Measurements from ENCODE around the gene CFH. TPM values are rescaled to one million over a fixed set of nuclear protein-coding genes. Genes with fewer than 3 reads are reported as not detected.

CFH gene
- total and polyA plus RNA-seq, 9 of the 15 experiments (the other 6 are each of a cell fraction or from before 2014, with no cell fraction given) = 31.6 to 107 (median 48.3) TPM

GRCh38 chr1:196607981-196608380, 43.9 kb upstream of the CFH start (continued):
- TF ChIP-seq ZNF354B (CRISPR knock-in tag; IDR thresholded peaks at IDR 0.05) = no peak
- no peak for TF ChIP-seq CREB5 (CRISPR knock-in tag; IDR thresholded peaks at IDR 0.05)
- no peak for TF ChIP-seq ZNF311 (CRISPR knock-in tag; IDR thresholded peaks at IDR 0.05)
- no peak for TF ChIP-seq CTCF (IDR thresholded peaks at IDR 0.05 in 2 of 3, conservative IDR thresholded peaks at IDR 0.05 in 1 of 3; ENCODE audit: insufficient read depth in 2 of 3, low read depth in 1 of 3, low read length in 3 of 3)
- TF ChIP-seq NFRKB (IDR thresholded peaks at IDR 0.05; ENCODE audit: low read depth) = no peak
- no peak for TF ChIP-seq ZNF133 (CRISPR knock-in tag; IDR thresholded peaks at IDR 0.05)

Measured in K562 (cell line).